Activated CD4-positive, alpha-beta T cell treated with anti-CD3 and anti-CD28 coated beads, Interleukin-2, amount 10 ng/mL, durations not matched to agents 7 days and 5 days (primary cell): ENCODE measurements around the gene TASOR2. TPM values are rescaled to one million over a fixed set of nuclear protein-coding genes. Genes with fewer than 3 reads are reported as not detected.

ENCODE experiments used
- CTCF ChIA-PET: fragments of 350-600 bp; sonication (Branson Sonifier 250); formaldehyde crosslinking; loops from one replicate; lab custom pipeline; 2021; ENCODE audit warnings: antibody characterized with exemption; lab: Charles Lee
- POLR2A ChIA-PET: fragments of 350-600 bp; sonication (Branson Sonifier 250); formaldehyde crosslinking; loops from one replicate; lab custom pipeline; 2021; ENCODE audit warnings: antibody characterized with exemption; lab: Charles Lee
- DNase-seq: peaks from one replicate; pipeline ENCODE4 v3.0.0-alpha.2; 2020
- H3K27ac Mint-ChIP-seq: one replicate; pipeline ENCODE4 v1.8.0; 2021; ENCODE audit warnings: mild to moderate bottlenecking, moderate library complexity, mixed read lengths
- H3K27me3 Mint-ChIP-seq: one replicate; pipeline ENCODE4 v1.8.0; 2021; ENCODE audit warnings: mixed read lengths
- H3K36me3 Mint-ChIP-seq: one replicate; pipeline ENCODE4 v1.8.0; 2021; ENCODE audit warnings: low read depth, mixed read lengths
- H3K4me1 Mint-ChIP-seq: one replicate; pipeline ENCODE4 v1.8.0; 2021; ENCODE audit warnings: mixed read lengths
- H3K4me3 Mint-ChIP-seq: one replicate; pipeline ENCODE4 v1.8.0; 2021; ENCODE audit warnings: mild to moderate bottlenecking, moderate library complexity, mixed read lengths
- H3K9me3 Mint-ChIP-seq: one replicate; pipeline ENCODE4 v1.8.0; 2021; ENCODE audit warnings: mixed read lengths
- total RNA-seq, 2 experiments: library from RNA; stranded (reverse); gene quantifications; one replicate each; pipeline ENCODE4 v1.2.3, GENCODE V29; 2021

Gene TASOR2, protein sequence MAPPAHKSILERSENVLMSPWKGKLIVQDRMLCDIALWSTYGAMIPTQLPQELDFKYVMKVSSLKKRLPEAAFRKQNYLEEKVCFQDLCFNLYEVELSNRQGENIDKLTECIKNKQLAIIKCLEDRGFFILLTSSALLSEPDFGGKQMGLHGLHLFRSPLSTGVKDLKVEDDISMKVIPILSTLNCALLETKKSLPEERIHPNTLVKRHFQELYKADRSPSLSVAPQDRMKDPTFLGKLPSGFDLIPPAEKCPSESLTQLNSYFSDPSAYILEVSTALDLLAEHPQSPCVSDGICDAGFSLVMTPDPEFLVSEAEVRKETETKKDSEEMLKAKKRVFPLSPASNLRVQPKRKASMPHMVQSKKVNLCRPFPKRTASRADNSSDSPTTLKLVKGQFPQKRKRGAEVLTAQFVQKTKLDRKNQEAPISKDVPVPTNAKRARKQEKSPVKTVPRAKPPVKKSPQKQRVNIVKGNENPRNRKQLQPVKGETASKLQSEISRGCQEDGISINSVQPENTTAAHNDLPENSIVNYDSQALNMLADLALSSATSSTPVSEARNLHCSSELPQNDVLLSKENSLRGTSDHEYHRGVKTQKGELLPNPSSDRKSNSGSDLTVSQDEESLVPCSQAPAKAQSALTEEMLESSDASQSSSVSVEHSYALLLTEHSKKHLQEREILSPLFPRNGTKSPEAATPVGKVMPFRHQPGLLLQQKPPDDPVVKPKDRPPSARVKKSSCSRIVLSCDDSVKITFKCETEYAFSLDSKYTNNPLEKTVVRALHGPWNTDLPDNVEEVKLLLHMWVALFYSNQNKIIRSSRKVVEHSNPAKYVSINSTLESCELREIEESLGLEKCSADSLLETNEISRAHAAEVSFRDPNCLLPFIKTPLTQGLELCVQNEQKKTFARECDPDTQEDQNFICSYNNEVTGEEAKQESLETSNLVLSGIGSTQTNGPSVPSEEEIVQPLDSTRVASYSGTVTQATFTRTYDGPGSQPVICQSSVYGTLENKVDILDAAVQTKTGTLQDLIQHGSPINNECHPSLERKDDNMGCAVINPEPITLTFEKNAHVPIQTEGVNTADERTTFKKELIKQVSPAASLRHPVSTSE (N-terminal part only)
- 10 to 100 TPM; 45.7 to 49.4 TPM for total RNA-seq

DNA sequence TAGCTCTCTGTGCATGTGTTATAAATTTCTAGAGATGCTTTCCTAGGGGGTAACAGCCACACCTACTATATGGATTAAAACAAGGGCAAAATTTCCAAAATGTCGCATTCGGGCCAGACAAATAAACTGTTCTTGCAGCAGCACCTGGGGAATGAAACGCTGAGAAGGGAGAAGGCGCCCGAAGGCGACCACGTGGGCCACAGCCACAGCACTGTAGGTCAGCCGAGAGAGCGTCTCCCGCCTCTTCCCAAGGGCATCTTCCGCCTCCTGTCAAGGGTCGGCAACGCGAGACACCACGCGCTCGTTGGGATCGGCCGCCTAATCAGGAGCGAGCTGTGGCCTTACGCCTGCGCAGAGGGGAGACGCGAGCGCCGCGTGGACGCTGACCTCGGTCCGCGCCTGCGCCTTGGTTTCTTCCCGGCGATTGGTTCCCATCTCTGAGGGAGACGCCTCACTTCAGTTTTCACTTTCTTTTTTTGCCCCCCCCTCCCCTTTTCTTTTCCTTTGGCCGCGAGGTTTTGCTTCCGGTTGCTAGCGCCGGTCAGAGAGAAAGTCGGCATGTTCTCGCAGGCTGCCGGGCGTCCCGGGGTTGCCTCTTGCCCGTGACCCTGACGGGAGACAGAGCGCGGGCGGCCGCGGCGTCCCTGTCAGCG, at the start of gene TASOR2:
Gene TASOR2 (plus strand): TSS at position 521 of the 653 bp plus-strand sequence. CDS start 35,805 bp downstream, outside the sequence.
- CTCF ChIA-PET: interaction anchor here (0.6 to 2.2 kb wide), 4 partner anchors 9 to 61 kb away, joined by 3 to 7 read pairs (median 4); no protein-coding TSS in a partner anchor
- POLR2A ChIA-PET: no interaction called here
- H3K27me3 Mint-ChIP-seq: peaks cover 9% of the 10 kb centered on the region
- H3K4me1 Mint-ChIP-seq: peaks cover 54% of the 10 kb centered on the region
- H3K4me3 Mint-ChIP-seq: peak within 1 kb of the TSS; percentile 95
- H3K9me3 Mint-ChIP-seq: no peaks in the 10 kb centered on the region
- H3K36me3 Mint-ChIP-seq: peaks cover 8% of the 10 kb centered on the region
- peak within 1 kb of the TSS; percentile 96 for H3K27ac Mint-ChIP-seq
- DNase-seq: peak; percentile 97

DNA sequence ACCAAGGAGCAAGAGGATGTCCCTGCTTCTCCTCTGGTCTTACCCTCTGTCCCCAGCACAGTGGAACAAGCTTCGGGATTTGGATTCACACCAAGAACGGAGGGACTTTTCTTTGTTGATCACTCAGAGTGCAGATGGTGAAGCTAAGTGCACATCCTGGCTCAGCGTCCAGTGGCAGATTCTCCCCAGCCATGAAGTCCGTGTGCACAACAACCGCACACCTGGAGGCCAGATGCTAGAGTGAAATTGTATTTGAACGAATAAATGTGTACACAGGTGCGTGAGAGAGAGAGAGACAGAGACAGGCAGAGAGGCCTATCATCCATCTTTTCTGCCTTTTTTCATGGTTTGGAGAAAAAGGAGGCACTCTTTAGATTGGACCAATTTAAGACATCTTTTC, 49.7 kb upstream of the TASOR2 start:
- ChIA-PET CTCF (interaction anchor here (0.6 to 2.5 kb wide), 2 partner anchors 11 to 39 kb away, joined by 3 to 7 read pairs; no protein-coding TSS in a partner anchor), POLR2A (no interaction called here)
- no peak overlapping the region for H3K27ac Mint-ChIP-seq
- no peak overlapping the region for H3K4me3 Mint-ChIP-seq
- H3K27me3 Mint-ChIP-seq: peaks cover 6% of the 10 kb centered on the region
- no peaks in the 10 kb centered on the region for H3K9me3 Mint-ChIP-seq
- H3K4me1 Mint-ChIP-seq: peaks cover 5% of the 10 kb centered on the region
- no peak for DNase-seq
- no peaks in the 10 kb centered on the region for H3K36me3 Mint-ChIP-seq

DNA sequence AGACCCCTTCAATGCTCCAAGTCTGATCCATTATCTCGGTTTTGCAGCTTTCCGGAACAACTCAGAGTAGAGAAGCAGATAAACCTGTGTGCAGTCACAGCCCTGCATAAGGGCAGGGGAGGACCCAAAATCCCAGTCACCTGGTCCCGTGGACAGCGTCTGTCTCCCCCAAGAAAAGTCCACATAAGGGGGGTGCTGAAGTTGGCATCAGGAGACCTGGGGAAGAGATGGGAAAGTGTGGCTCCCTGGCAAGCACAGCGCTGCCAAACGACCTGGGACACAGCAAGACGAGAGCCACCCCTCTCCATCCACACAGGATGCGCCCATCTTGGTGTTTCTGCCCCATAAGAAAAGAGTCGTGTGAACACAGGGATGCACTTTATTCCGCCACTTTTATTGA, 46.1 kb upstream of the TASOR2 start:
- no peak overlapping the region for H3K4me3 Mint-ChIP-seq
- CTCF ChIA-PET: interaction anchor here (0.6 to 0.7 kb wide), 5 partner anchors 134 to 1697 kb away, joined by 3 read pairs; no protein-coding TSS in a partner anchor
- H3K9me3 Mint-ChIP-seq: no peaks in the 10 kb centered on the region
- H3K36me3 Mint-ChIP-seq: no peaks in the 10 kb centered on the region
- DNase-seq: no peak
- POLR2A ChIA-PET: no interaction called here
- H3K27me3 Mint-ChIP-seq: peaks cover 2% of the 10 kb centered on the region
- H3K27ac Mint-ChIP-seq: no peak overlapping the region
- H3K4me1 Mint-ChIP-seq: no peaks in the 10 kb centered on the region

DNA sequence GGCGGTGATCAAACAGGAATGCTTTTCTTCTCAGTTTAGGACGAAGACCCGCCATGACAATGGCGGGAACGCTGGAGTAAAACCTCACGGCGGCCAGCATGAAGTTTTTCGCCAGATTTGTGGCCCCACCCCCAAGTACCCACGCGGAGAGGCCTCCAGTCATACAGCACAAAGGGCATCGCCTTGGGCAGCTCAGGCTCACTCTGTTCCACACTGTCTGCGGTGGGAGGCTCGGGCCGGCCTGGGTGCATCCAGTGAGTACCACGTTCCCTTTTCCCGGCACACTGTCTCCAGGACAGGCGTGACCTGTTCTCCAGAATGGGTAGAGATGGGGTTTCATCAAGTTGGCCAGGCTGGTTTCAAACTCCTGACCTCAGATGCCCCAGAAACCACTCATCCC, 45.6 kb upstream of the TASOR2 start:
- ChIA-PET CTCF (no interaction called here), POLR2A (no interaction called here)
- DNase-seq: no peak
- no peaks in the 10 kb centered on the region for H3K9me3 Mint-ChIP-seq
- H3K4me1 Mint-ChIP-seq: no peaks in the 10 kb centered on the region
- no peak overlapping the region for H3K27ac Mint-ChIP-seq
- H3K27me3 Mint-ChIP-seq: peaks cover 2% of the 10 kb centered on the region
- H3K36me3 Mint-ChIP-seq: no peaks in the 10 kb centered on the region
- H3K4me3 Mint-ChIP-seq: no peak overlapping the region

DNA sequence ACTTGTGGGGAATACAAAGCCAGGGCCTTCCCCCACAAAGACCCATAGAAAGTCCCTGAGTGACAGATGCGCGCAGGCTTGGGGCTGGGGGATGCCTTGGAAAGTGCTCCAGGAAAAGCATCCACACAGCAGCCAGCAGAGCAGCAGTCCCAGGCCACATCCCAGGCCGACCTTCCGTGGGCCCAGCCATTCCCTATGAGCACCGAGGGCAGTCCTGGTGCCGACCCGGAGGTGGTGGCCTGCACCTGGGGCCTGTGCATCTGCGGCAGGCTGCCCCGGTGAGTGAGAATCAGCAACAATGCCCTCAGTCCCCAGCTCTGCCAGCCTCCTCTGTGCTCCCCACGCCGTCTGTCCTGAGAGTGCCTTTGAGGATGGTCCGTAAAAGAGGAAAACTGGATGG, 44.6 kb upstream of the TASOR2 start:
- Mint-ChIP-seq H3K4me3 (no peak overlapping the region), H3K36me3 (no peaks in the 10 kb centered on the region)
- CTCF ChIA-PET: no interaction called here

DNA sequence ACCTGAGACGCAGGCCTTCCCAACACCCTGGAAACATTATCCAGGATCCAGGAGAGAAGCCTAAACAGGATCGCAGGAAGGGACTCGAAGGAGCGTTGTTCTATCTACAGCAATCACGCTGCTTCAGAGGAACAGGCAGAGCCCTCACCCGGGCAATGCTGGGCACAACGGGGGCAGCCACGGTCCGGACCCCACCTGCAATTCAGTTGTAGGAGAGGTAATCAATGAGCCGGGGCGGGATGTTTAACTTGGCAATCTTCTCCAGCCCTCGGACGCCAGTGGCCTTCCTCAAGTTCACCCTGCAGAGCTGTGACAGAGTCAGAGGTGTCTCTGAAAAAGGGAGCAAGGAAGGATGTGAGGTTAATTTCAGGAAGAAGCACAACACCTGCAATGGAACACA, 44.1 kb upstream of the TASOR2 start:
- Mint-ChIP-seq H3K36me3 (no peaks in the 10 kb centered on the region), H3K4me1 (no peaks in the 10 kb centered on the region), H3K27ac (no peak overlapping the region), H3K4me3 (no peak overlapping the region), H3K9me3 (no peaks in the 10 kb centered on the region), H3K27me3 (peaks cover 2% of the 10 kb centered on the region)
- ChIA-PET CTCF (interaction anchor here (1.5 kb wide), 1 partner anchor 51 kb away, joined by 3 read pairs; no protein-coding TSS in a partner anchor), POLR2A (no interaction called here)
- no peak for DNase-seq

More for the DNA sequence above, 44.6 kb upstream of the TASOR2 start:
- no peak overlapping the region for H3K27ac Mint-ChIP-seq
- DNase-seq: no peak
- H3K9me3 Mint-ChIP-seq: no peaks in the 10 kb centered on the region
- POLR2A ChIA-PET: no interaction called here
- no peaks in the 10 kb centered on the region for H3K4me1 Mint-ChIP-seq
- peaks cover 2% of the 10 kb centered on the region for H3K27me3 Mint-ChIP-seq

DNA sequence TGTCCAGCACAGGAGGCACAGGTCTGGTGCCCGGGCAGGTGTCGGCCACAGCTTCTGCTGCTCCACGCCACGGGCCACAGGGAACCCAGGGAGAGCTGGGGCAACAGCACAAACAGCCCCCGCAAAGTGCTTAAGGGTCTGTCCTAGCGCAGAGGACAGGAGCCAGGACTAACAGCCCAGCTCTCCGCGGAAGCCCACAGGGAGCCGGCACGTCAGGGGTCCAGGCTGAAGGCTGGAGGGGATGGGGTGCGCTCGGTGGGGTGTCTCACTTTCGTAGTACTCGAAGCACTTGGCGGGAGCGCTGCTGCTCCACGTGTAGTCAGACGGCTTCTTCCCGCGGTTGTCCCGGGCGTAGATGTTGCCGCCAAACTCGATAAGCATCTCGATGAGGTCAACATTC, 43.1 kb upstream of the TASOR2 start:
- CTCF ChIA-PET: interaction anchor here (0.6 to 1.7 kb wide), 4 partner anchors 12 to 50 kb away, joined by 3 to 5 read pairs (median 4); no protein-coding TSS in a partner anchor
- Mint-ChIP-seq H3K27ac (no peak overlapping the region), H3K4me1 (no peaks in the 10 kb centered on the region), H3K27me3 (peaks cover 2% of the 10 kb centered on the region), H3K4me3 (no peak overlapping the region), H3K9me3 (no peaks in the 10 kb centered on the region), H3K36me3 (no peaks in the 10 kb centered on the region)
- DNase-seq: no peak
- POLR2A ChIA-PET: no interaction called here

DNA sequence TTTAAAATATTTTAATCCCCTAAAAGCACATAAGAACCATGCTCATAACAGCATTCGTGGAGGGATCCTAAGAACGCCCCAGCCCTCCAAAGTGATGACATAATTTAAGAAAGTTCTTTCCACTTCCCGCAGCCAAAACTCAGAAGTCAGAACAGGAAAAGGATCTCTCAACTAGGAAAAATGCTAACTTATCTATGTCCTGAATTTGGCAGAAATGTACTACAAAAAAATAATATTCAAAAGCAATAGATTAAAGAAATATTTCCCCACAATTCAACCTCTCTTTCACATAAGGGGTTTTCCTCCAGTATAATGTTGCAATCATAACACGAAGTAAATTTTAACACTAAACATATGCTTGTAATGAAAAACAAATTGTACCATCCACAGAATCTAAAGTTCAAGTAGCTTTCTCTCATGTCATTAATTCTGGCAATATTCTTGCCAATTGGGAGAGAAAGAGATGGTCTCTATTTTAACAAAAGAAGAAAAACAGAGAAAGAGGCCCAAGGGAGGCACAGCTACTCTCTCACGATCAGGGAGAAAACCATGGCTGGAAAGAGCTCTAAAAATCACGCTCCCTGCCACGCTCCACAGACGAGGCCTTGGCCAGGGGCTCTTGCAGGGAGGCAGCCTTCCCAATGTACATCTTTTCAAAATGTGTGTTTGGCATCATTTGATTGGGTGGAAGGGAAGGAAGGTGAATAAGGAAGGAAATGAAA, 41.1 kb upstream of the TASOR2 start:
- H3K27me3 Mint-ChIP-seq: no peaks in the 10 kb centered on the region
- H3K4me1 Mint-ChIP-seq: no peaks in the 10 kb centered on the region
- no peaks in the 10 kb centered on the region for H3K9me3 Mint-ChIP-seq
- ChIA-PET CTCF (interaction anchor here (0.6 to 1.4 kb wide), 4 partner anchors 9 to 829 kb away, joined by 3 read pairs; no protein-coding TSS in a partner anchor), POLR2A (interaction anchor here (0.6 kb wide), 1 partner anchor 246 kb away, joined by 5 read pairs; the partner anchor contains the start of genes ANKRD16 and FBH1)
- no peak overlapping the region for H3K4me3 Mint-ChIP-seq
- no peak overlapping the region for H3K27ac Mint-ChIP-seq
- no peaks in the 10 kb centered on the region for H3K36me3 Mint-ChIP-seq
- no peak for DNase-seq

DNA sequence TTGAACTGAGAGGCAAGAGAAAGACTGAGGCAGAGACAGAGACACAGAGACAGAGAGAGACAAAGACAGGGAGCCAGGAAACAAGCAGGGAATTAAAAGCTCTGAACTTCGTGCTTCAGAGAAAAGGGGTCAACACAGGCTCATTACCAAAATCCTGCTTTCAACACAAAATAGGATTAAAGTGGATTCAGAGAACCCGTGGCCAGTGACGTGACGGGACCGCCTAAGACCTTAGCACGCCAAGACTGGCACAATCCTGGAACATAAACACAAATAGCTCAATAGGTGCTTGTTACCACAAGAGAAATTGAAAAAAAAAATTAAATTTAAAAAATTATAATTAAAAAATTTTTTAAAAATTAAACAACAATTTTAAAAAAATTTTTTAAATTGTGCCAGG, 39.7 kb upstream of the TASOR2 start:
- no peak for DNase-seq
- ChIA-PET POLR2A (interaction anchor here (0.5 kb wide), 1 partner anchor 16 kb away, joined by 5 read pairs; no protein-coding TSS in a partner anchor), CTCF (interaction anchor here (1.6 kb wide), 1 partner anchor 15 kb away, joined by 6 read pairs; no protein-coding TSS in a partner anchor)
- H3K36me3 Mint-ChIP-seq: peaks cover 3% of the 10 kb centered on the region
- no peaks in the 10 kb centered on the region for H3K9me3 Mint-ChIP-seq
- no peak overlapping the region for H3K27ac Mint-ChIP-seq
- H3K4me1 Mint-ChIP-seq: no peaks in the 10 kb centered on the region
- no peak overlapping the region for H3K4me3 Mint-ChIP-seq
- no peaks in the 10 kb centered on the region for H3K27me3 Mint-ChIP-seq

DNA sequence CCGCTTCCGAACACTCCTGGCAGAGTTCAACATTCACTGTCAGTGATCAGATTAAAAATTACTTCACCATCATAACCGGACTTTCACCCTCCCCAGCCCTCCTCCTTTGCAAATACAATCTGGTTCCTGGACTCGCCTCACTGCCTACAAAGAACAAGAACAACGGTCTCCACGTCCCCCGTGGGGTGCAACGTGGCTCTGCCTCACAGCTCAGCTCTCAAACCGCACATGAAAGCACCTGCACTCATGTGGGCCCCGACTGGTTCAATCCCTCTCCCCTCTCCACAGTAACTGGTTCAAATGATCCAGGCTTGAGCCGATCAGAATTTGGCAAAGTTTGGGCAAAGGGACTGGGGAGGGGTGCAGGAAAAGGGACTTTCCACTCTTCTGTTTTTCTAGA, 39.3 kb upstream of the TASOR2 start:
- no peak for DNase-seq
- no peak overlapping the region for H3K27ac Mint-ChIP-seq
- no peaks in the 10 kb centered on the region for H3K9me3 Mint-ChIP-seq
- no peaks in the 10 kb centered on the region for H3K27me3 Mint-ChIP-seq
- ChIA-PET POLR2A (no interaction called here), CTCF (interaction anchor here (1.6 kb wide), 1 partner anchor 16 kb away, joined by 6 read pairs; no protein-coding TSS in a partner anchor)
- no peak overlapping the region for H3K4me3 Mint-ChIP-seq
- peaks cover 3% of the 10 kb centered on the region for H3K36me3 Mint-ChIP-seq
- H3K4me1 Mint-ChIP-seq: no peaks in the 10 kb centered on the region

DNA sequence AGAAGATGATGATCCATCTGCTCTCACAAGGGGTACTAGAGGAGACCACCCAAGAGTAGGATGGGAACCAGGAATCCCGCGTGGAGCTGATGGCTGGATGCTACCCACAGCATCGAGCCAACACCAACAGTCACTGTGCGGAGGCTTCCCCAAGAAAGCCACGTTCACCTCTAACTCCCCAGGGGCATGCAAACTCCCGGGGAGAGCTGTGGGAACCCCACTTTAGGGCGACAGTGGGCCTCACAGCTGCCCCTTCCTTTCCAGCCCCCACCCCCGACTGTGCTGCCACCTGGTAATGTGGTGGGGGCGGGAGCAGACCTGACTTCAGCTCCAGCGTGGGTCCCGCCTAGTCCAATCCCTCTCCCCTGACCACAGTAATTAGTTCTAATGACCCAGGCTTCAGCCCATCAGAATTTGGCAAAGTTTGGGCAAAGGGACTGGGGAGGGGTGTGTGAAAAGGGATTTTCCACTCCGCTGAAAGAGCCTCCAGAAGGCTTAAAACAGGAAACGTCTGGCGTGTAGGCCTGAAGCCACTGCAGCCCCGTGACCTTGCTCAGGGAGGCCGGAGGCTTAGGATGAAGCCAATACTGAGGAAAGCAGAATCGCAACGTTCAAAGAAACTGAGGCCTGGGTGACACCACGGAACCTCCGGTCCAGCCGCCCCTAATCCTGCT, 38.6 kb upstream of the TASOR2 start:
- ChIA-PET CTCF (interaction anchor here (0.5 to 1.6 kb wide), 3 partner anchors 16 to 214 kb away, joined by 3 to 6 read pairs (median 4); no protein-coding TSS in a partner anchor), POLR2A (no interaction called here)
- no peaks in the 10 kb centered on the region for H3K4me1 Mint-ChIP-seq
- peaks cover 3% of the 10 kb centered on the region for H3K36me3 Mint-ChIP-seq
- DNase-seq: no peak
- no peaks in the 10 kb centered on the region for H3K27me3 Mint-ChIP-seq
- no peaks in the 10 kb centered on the region for H3K9me3 Mint-ChIP-seq
- H3K4me3 Mint-ChIP-seq: no peak overlapping the region
- H3K27ac Mint-ChIP-seq: no peak overlapping the region
